Activated CD4-positive, CD25-positive, alpha-beta regulatory T cell treated with anti-CD3 and anti-CD28 coated beads, Interleukin-2, amount 50 U/mL, for 72 hours (primary cell): ENCODE results near the gene CIB1.

Source experiments
- DNase-seq: peaks from one replicate; pipeline ENCODE4 v3.0.0; 2021

CIB1 gene

DNA sequence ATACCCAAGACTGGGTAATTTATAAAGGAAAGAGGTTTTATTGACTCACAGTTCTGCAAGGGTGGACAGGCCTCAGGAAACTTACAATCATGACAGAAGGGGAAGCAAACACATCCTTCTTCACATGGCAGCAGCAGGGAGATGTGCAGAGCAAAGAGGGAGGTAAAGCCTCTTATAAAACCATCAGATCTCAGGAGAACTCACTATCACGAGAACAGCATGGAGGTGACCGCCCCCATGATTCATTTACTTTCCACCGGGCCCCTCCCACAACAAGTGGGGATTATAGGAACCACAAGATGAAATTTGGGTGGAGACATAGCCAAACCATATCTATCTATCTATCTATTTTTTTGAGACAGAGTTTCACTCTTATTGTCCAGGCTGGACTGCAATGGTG is 5.6 kb upstream of the CIB1 start:
- no peak for DNase-seq

GRCh38 chr15:90234096-90234988 is 601 bp upstream of the CIB1 start, which contains the start of gene GDPGP1:
Gene GDPGP1, plus strand, starts transcription at chr15:90234209. Its CDS starts 6,700 bp downstream, at chr15:90240909.
- DNase-seq: no peak

DNA sequence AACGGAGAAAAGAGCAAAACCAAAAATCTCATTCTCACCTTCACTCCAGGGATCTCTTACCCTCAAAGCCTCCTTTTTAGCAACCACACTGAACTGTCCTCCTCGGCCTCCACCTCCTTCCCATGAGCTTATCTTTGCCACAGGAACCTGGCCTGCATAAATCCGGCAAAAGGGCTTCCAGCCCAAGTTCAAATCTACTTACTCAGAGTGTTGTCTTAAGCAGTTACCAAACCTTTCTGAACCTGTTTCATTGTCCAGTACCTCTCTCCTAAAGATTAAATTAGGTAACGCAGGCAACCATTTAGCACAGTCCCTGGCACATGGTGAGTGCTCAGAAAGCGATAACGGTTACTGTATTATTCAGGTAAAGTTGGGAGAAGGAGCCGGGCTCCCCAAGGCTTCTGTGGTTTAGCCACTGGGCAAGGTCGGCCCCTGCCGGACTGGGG is 777 bp downstream of the CIB1 start:
- DNase-seq: no peak

GRCh38 chr15:90232196-90232595 is 1.5 kb downstream of the CIB1 start:
- DNase-seq: no peak

- DNase-seq: peak; percentile 60
Observed at GRCh38 chr15:90231028-90232017, 2.4 kb downstream of the CIB1 start.

DNA sequence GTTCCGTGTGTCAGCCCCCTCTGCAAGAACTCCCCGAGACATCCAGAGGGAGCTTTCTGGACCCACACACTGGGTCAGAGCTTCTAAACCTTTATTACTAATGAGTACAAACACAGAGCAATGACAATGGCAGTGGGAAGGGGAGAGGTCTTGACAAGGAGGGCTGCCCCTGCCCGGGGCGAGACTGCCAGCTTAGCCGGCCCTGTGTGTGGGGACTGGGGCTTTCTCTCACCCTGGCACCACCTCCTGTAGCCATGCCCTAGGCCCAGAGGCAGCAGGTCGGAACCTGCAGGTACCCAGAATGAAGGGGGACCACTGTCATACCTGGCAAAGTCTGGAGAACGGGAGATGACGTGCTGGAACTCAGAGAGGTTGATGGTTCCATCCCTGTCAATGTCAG is 3.1 kb downstream of the CIB1 start:
- DNase-seq: no peak

DNA sequence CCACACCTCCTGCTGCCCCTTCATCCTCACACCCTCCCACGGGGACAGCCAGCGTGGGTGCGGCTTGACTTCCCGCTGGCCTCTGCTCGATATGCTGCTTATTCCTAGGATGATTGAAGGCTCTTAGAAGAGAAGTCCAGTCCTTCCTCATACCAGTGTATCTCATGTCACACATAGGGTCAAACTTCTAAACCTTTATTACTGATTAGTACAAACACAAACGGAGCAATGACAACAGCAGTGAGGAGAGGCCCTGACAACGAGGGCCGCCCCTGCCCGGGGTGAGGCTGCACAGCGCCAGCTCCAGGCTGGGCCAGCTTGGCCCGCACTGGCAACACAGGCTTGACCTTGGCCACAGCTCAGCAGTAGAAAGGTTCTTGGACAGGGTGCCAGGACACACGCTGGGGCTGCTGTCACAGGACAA is 3.7 kb downstream of the CIB1 start:
- DNase-seq: no peak

DNA sequence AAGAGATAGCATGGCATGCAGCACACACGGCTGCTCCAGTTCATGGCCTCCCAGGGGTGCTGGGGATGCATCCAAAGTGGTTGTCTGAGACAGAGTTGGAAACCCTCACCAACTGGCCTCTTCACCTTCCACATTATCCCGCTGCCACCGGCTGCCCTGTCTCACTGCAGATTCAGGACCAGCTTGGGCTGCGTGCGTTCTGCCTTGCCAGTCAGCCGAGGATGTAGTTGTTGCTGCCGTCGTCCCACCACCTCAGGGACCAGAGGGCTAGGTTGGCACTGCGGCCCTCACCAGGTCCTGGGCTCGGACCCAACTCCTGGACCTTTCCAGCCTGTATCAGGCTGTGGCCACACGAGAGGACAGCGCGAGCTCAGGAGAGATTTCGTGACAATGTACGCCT is 4.8 kb downstream of the CIB1 start:
- DNase-seq: no peak

DNA sequence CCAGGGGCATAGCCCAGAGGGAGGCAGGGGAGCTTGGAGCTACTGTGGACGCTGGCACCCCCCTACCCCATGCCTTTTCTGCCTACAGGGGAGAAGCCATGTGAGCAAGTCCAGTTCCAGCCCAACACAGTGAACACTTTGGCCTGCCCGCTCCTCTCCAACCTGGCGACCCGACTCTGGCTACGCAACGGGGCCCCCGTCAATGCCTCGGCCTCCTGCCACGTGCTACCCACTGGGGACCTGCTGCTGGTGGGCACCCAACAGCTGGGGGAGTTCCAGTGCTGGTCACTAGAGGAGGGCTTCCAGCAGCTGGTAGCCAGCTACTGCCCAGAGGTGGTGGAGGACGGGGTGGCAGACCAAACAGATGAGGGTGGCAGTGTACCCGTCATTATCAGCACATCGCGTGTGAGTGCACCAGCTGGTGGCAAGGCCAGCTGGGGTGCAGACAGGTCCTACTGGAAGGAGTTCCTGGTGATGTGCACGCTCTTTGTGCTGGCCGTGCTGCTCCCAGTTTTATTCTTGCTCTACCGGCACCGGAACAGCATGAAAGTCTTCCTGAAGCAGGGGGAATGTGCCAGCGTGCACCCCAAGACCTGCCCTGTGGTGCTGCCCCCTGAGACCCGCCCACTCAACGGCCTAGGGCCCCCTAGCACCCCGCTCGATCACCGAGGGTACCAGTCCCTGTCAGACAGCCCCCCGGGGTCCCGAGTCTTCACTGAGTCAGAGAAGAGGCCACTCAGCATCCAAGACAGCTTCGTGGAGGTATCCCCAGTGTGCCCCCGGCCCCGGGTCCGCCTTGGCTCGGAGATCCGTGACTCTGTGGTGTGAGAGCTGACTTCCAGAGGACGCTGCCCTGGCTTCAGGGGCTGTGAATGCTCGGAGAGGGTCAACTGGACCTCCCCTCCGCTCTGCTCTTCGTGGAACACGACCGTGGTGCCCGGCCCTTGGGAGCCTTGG is 5.6 kb downstream of the CIB1 start:
- no peak for DNase-seq

DNA sequence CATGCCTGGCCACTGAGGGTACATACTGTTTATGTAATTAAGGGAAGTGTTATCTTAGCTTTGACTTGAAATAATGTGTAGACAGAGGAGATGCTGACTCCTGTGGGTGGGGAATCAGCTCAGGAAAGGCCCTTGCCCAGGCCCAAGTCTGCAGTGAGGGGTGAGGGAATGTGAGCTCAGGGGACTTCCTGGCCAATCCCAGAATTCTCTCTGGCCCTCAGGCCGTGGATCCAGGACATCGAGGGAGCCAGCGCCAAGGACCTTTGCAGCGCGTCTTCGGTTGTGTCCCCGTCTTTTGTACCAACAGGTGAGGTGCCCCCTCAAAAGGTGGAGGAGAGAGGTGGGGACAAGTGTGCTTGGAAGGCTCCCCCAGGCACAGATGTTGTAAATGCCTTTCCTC is 6.4 kb downstream of the CIB1 start:
- DNase-seq: no peak

DNA sequence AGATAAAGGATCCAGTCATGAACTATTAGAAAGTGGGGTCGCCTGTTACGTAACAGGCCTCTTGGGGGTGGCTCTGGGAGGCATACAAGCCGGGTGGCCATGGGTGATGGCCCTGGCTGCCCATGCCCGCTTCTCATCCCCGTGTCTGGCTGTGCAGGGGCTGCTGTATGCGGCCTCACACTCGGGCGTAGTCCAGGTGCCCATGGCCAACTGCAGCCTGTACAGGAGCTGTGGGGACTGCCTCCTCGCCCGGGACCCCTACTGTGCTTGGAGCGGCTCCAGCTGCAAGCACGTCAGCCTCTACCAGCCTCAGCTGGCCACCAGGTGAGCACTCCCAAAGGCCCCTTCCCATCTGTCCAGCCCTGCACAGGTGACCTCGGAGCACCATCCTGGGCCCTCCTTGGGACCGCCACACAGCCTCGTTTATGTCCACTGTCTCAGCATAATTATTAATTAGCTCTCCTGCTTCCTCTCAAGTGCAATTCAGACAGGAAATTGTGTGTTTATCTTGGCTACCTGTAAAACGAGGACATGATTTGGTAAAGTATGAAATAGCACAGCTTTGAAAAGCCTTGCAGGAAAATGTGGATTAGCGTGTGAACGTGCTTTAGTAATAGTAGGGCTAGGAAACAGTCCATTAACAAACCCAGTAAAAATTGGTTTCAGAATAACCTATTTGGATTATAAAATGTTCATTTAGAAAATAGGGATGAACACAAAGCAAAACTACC is 8.1 kb downstream of the CIB1 start:
- no peak for DNase-seq

GRCh38 chr15:90225047-90225446 is 8.7 kb downstream of the CIB1 start:
- DNase-seq: no peak

DNA sequence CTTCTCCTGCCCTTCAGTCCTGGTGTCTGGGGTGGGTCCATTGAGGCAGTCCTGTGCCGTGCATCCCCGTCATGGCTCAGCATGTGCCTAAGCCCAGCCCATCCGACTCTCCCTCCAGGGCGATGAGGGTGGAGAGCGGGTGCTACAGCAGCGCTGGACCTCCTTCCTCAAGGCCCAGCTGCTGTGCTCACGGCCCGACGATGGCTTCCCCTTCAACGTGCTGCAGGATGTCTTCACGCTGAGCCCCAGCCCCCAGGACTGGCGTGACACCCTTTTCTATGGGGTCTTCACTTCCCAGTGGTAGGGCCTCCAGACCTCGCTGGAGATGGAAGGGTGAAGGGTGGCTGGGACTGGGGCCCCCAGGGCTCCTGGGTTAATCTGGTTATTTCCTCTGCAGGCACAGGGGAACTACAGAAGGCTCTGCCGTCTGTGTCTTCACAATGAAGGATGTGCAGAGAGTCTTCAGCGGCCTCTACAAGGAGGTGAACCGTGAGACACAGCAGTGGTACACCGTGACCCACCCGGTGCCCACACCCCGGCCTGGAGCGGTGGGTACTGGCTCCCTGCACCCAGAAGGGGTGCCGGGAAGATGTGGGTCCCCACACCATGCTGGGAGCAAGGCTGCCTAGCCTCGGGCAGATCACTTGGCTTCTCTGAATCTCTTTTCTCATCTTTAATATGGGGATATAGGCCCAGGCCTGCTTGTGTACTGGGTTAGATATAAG is 10.1 kb downstream of the CIB1 start:
- no peak for DNase-seq

GRCh38 chr15:90222547-90222946 is 11.2 kb downstream of the CIB1 start:
- DNase-seq: no peak

GRCh38 chr15:90221246-90221900 is 12.4 kb downstream of the CIB1 start:
- no peak for DNase-seq

DNA sequence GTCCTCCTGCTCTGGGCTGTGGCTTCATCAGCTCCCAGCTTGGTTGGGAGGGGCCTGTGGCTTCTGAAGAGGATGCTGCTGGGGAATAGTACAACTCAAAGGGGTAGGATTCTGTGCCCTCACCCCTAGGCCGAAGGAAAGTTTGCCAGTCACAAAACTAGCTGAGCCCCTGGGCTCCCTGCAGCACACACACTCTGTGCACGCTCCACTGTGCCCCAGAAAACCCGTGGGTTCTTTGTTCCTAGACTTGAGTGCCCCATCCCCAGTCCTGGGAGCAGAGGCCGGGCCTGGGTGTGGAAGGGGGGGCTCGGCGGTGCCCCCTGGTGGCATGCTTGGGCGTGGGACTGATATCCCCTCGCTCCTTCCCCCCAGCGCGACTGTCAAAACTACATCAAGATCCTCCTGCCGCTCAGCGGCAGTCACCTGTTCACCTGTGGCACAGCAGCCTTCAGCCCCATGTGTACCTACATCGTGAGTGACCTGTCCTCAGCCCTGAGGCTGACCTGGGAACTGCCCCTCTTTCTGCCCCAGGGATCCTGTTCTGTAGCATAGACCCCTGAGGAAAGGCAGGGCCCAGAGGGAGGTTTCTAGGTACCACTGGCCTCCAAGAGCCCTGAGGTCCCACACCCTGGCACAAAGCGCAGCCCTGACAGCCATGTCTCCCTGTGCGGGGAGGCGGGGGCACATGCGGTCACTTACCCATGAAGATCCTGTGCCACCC is 14.2 kb downstream of the CIB1 start:
- DNase-seq: peak; percentile 57

DNA sequence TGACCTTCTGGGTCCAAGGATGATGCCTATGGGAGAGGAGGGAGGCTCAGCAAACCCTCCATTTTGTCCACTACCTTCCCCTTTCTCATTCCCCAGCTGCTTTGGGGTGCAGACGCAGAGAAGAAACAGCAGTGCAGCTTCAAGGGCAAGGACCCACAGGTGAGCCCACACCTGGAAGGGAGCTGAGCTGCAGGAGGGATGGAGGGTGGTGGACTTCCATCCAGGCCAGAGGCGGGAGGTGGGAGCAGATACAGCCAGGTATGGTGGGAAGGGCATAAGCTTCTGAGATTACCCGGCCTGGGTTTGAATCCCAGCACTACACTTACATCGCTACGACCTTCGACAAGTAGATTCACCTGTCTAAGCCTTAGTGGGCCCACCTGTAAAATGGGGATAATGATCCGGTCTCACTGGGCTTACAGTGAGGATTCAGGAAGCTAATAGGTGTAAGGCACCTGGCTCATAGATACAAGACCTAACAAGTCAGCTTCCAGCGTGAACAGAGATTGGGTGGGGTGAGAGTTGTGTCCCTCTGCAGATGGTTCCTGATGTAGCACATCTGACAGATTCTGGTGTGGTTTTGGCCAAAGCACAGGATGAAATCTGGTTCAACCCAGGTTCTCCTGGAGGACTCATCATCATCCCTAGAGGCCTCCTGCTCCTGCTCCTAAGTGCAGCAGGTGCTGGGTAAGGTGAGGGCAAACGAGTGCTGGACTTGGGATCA is 15.9 kb downstream of the CIB1 start:
- DNase-seq: no peak

DNA sequence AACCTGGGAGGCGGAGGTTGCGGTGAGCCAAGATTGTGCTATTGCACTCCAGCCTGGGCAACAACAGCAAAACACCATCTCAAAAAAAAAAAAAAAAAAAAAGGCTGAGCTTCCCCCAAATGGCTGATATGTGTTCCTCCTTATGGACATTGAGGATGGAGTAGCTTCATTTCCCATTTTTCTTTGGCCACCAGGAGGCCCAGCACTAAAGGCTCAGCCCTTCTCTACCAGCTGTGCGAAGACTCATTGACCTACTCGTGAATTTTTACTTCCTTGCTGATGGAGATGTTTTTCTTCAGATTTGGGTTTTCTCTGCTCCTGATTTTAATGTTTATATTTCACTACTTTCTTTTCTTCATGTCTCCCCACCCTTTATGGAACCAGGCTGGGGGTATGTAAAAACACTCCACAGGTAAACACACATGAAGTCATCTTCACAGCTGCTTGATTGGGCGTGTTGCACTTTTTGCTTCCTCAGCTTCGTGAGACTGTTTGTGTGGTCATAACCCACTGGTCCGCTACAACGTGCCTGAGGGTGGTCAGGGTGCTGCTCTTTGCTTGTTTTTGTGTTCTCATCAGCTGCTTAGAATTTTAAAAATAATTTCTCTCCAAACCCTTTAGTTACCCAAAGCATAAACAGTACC is 19.1 kb downstream of the CIB1 start:
- no peak for DNase-seq
